Upper lobe of left lung (tissue), 4 donors: Measurements from ENCODE around the gene MEAK7.

Source experiments
- EP300 ChIP-seq, 4 donors: sonication (generic); formaldehyde crosslinking; IDR thresholded peaks; one replicate each; pipeline ENCODE4 v1.5.1; 2017; ENCODE audit warnings: antibody characterized with exemption in 4 of 4, control low read depth in 2 of 4
- POLR2A ChIP-seq, 4 donors: fragments of 450-650 bp; IDR thresholded peaks; one replicate each; pipeline ENCODE4 v1.5.1; 2016 to 2017; ENCODE audit warnings: antibody characterized with exemption in 4 of 4, mild to moderate bottlenecking in 2 of 4
- POLR2AphosphoS5 ChIP-seq, 2 donors: sonication (generic); formaldehyde crosslinking; IDR thresholded peaks; one replicate each; pipeline ENCODE4 v1.5.1; 2017; ENCODE audit warnings: antibody characterized with exemption in 2 of 2
- TF ChIP-seq, protein P1 (sequence below), 6 experiments: fragments of 450-650 bp in 4 of 6; fragments of 200-600 bp in 2 of 6; sonication (generic) in 2 of 6; IDR thresholded peaks; one replicate each; pipeline ENCODE4 v1.5.1; 2016 to 2019; ENCODE audit warnings: antibody characterized with exemption in 6 of 6

DNA sequence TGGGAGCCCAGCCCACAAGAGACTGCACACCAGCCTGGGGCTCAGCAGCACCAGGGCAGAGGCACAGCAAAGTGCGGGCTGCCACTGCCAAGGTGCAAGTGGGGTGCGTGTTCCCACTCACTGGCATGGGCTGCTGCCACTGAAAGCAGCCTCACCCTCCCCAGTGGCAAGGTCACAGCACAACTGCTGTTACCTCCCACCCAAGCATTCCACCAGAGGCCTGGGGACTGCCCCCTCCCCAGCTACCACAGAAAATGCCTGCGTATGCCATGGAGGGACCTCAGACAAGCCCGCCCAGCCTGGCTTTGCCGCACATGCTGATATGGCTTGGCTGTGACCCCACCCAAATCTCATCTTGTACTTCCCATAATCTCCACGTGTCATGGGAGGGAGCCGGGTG is 33.1 kb downstream of the MEAK7 start:
- TF ChIP-seq POLR2A (IDR thresholded peaks at IDR 0.05) (no peak), POLR2AphosphoS5 (IDR thresholded peaks at IDR 0.05) (no peak), EP300 (IDR thresholded peaks at IDR 0.05) (no peak)
- TF ChIP-seq, protein P1, sequence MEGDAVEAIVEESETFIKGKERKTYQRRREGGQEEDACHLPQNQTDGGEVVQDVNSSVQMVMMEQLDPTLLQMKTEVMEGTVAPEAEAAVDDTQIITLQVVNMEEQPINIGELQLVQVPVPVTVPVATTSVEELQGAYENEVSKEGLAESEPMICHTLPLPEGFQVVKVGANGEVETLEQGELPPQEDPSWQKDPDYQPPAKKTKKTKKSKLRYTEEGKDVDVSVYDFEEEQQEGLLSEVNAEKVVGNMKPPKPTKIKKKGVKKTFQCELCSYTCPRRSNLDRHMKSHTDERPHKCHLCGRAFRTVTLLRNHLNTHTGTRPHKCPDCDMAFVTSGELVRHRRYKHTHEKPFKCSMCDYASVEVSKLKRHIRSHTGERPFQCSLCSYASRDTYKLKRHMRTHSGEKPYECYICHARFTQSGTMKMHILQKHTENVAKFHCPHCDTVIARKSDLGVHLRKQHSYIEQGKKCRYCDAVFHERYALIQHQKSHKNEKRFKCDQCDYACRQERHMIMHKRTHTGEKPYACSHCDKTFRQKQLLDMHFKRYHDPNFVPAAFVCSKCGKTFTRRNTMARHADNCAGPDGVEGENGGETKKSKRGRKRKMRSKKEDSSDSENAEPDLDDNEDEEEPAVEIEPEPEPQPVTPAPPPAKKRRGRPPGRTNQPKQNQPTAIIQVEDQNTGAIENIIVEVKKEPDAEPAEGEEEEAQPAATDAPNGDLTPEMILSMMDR (IDR thresholded peaks at IDR 0.05): no peak
